Body of pancreas (tissue), 4 donors: ENCODE data around the gene DCTN4.
A peak's percentile ranks its signal among the peaks of the same experiment; 100 is the strongest.

Source experiments
- POLR2A ChIP-seq, 3 donors: fragments of 450-650 bp; IDR thresholded peaks; one replicate each; pipeline ENCODE4 v1.6.1; 2016; ENCODE audit warnings: antibody characterized with exemption in 3 of 3, mild to moderate bottlenecking in 2 of 3
- TF ChIP-seq, protein P1 (sequence below), 7 experiments: fragments of 450-650 bp in 4 of 7; fragments of 200-600 bp in 3 of 7; sonication (generic) in 3 of 7; IDR thresholded peaks; one replicate each; pipeline ENCODE4 v1.5.1; 2016 to 2019; ENCODE audit warnings: antibody characterized with exemption in 7 of 7

DNA sequence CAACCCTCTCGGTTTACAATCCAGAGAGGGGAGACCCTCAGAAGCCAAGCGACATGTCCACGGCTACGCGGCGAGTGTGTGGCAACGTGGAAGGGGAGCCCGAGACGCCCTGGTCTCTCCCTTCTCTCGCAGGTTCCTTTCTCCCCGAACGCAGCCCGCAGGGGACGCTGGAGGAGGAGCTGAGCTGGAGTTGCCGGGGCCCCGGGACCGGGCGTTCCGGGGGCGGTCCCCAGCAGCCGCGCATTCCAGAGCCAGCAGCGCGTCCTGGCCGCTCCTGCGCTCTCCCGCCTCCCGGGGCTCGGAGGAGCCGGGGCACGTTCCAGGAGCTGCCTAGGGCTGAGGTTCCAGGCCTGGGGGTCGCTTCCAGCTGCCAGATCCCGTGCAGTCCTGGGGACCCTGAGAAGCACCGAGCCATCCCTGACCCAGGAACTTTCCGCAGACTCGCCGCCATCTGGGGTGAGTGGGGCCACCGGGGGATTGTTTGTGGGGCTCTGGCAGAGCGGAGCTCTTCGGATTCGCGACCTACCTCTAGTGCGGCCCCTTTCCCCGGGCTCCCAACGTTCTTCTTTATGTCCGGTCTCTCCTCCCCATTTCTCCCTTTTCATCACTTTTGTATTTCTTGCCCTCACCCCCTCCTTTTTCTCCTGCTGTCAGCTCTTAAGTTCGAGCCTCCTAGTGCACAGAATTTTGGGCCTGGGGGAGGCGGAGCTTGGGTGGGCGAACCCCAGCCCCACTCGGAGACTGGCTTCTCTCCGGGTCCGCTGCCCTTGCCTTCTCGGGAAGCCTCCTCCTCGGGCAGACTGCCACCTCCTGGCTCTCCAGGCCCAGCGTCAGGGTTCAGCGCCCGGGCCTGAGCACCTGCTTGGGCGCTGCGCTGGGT is 19.9 kb upstream of the DCTN4 start, which contains the start of gene SMIM3:
- TF ChIP-seq, protein P1, sequence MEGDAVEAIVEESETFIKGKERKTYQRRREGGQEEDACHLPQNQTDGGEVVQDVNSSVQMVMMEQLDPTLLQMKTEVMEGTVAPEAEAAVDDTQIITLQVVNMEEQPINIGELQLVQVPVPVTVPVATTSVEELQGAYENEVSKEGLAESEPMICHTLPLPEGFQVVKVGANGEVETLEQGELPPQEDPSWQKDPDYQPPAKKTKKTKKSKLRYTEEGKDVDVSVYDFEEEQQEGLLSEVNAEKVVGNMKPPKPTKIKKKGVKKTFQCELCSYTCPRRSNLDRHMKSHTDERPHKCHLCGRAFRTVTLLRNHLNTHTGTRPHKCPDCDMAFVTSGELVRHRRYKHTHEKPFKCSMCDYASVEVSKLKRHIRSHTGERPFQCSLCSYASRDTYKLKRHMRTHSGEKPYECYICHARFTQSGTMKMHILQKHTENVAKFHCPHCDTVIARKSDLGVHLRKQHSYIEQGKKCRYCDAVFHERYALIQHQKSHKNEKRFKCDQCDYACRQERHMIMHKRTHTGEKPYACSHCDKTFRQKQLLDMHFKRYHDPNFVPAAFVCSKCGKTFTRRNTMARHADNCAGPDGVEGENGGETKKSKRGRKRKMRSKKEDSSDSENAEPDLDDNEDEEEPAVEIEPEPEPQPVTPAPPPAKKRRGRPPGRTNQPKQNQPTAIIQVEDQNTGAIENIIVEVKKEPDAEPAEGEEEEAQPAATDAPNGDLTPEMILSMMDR (IDR thresholded peaks at IDR 0.05) = peak in 6 of 7 experiments; percentile 30 to 55 (median 44)
- TF ChIP-seq POLR2A (IDR thresholded peaks at IDR 0.05) = peak; percentile 61 to 82 (median 80)
